K562 (cell line): ENCODE measurements around the gene PRRC2B.

Source experiments
- FOXJ3 ChIP-seq: sonication (generic); formaldehyde crosslinking; IDR thresholded peaks from 2 replicates; pipeline ENCODE4 v1.4.0; 2020; ENCODE audit warnings: mild to moderate bottlenecking, missing genetic modification reagents
- HCFC1 ChIP-seq: IDR thresholded peaks from 2 replicates; pipeline ENCODE4 v1.6.1; 2012; ENCODE audit warnings: low read depth, low read length, improper control_type of control experiment
- KDM1A ChIP-seq, 2 experiments: fragments of 450-650 bp; IDR thresholded peaks; 2 replicates each; pipeline ENCODE4 v1.6.1; 2016; ENCODE audit warnings: mild to moderate bottlenecking in 2 of 2
- NFIC ChIP-seq: fragments of 450-650 bp; IDR thresholded peaks from 2 replicates; pipeline ENCODE4 v1.6.1; 2017; ENCODE audit warnings: mild to moderate bottlenecking, inconsistent platforms
- NRF1 ChIP-seq, 2 experiments: fragments of 450-650 bp; IDR thresholded peaks in 1 of 2; conservative IDR thresholded peaks in 1 of 2; 2 replicates each; pipeline ENCODE4 v1.6.1; 2014; ENCODE audit warnings: mild to moderate bottlenecking in 2 of 2
- POLR2A ChIP-seq: fragments of 450-650 bp; conservative IDR thresholded peaks from 2 replicates; pipeline ENCODE4 v1.6.1; 2016
- PTRF ChIP-seq: fragments of 450-650 bp; IDR thresholded peaks from 2 replicates; pipeline ENCODE4 v1.6.1; 2016; ENCODE audit warnings: mild to moderate bottlenecking, missing genetic modification characterization, missing compliant biosample characterization
- RBBP5 ChIP-seq: fragments of 200-600 bp; sonication (generic); IDR thresholded peaks from 2 replicates; pipeline ENCODE4 v1.6.1; 2012; ENCODE audit warnings: borderline replicate concordance, mild to moderate bottlenecking, low read length, control low read depth, inconsistent platforms; ENCODE audit not compliant: insufficient read depth, poor library complexity, severe bottlenecking
- ZFP30 ChIP-seq: fragments of 250-450 bp; sonication (Bioruptor Pico); IDR thresholded peaks from 2 replicates; pipeline ENCODE4 v1.8.0; 2022; ENCODE audit warnings: moderate library complexity, mild to moderate bottlenecking, inconsistent platforms, borderline replicate concordance
- ZNF274 ChIP-seq: IDR thresholded peaks from 2 replicates; pipeline ENCODE4 v1.6.1; 2011; ENCODE audit warnings: low read depth, mild to moderate bottlenecking, low read length, moderate library complexity, borderline replicate concordance
- TF ChIP-seq, protein P1 (sequence below): sonication (generic); formaldehyde crosslinking; IDR thresholded peaks from 2 replicates; pipeline ENCODE4 v1.8.1; 2023; ENCODE audit warnings: mild to moderate bottlenecking, missing genetic modification reagents, moderate library complexity
- TF ChIP-seq, protein P2 (sequence below), 3 experiments: IDR thresholded peaks in 2 of 3; conservative IDR thresholded peaks in 1 of 3; 2 replicates each; pipeline ENCODE4 v1.5.1; 2011 to 2012; ENCODE audit warnings: low read length in 3 of 3, mild to moderate bottlenecking in 3 of 3, control low read depth in 2 of 3, improper control_type of control experiment in 1 of 3, inconsistent platforms in 1 of 3, low read depth in 1 of 3, mixed read lengths in 1 of 3, moderate library complexity in 1 of 3; ENCODE audit not compliant: insufficient read depth in 2 of 3
- TF ChIP-seq, protein P3 (sequence below), 2 experiments: fragments of 450-650 bp in 1 of 2; sonication (generic) in 1 of 2; formaldehyde crosslinking in 1 of 2; IDR thresholded peaks in 1 of 2; conservative IDR thresholded peaks in 1 of 2; 2 replicates each; pipeline versions ENCODE4 v1.6.1 to v1.8.1; 2016 to 2023; ENCODE audit warnings: mild to moderate bottlenecking in 2 of 2, moderate library complexity in 2 of 2, inconsistent platforms in 1 of 2, missing genetic modification reagents in 1 of 2

DNA sequence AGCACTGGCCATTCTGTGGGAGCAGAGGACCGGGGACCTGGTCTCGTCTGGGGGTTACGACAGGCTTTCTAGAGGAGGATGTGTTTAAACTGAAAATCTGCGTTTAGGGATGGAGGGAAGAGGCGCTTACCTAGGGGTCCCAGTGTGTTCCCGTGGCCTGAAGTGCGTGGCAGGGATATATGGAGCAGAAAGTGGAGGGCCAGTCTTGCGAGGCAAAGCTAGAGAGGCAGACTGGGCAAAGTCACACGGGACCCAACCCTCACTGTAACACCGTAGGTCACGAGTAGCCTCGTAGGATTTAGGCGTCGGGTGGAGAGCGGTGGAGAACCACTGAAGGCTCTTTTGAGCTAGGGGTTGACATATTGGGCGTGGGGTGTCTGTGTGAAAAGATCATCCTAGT, 76.1 kb downstream of the PRRC2B start:
- TF ChIP-seq NFIC (no peak), KDM1A (IDR thresholded peaks at IDR 0.05) (no peak), NRF1 (conservative IDR thresholded peaks at IDR 0.05 in 1 of 2, IDR thresholded peaks at IDR 0.05 in 1 of 2) (no peak), POLR2A (no peak), PTRF (tag) (no peak), ZNF274 (no peak), ZFP30 (CRISPR knock-in tag) (no peak), HCFC1 (no peak), RBBP5 (no peak), FOXJ3 (CRISPR knock-in tag) (no peak)
- TF ChIP-seq, protein P1, sequence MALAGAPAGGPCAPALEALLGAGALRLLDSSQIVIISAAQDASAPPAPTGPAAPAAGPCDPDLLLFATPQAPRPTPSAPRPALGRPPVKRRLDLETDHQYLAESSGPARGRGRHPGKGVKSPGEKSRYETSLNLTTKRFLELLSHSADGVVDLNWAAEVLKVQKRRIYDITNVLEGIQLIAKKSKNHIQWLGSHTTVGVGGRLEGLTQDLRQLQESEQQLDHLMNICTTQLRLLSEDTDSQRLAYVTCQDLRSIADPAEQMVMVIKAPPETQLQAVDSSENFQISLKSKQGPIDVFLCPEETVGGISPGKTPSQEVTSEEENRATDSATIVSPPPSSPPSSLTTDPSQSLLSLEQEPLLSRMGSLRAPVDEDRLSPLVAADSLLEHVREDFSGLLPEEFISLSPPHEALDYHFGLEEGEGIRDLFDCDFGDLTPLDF = no peak
- TF ChIP-seq, protein P2, sequence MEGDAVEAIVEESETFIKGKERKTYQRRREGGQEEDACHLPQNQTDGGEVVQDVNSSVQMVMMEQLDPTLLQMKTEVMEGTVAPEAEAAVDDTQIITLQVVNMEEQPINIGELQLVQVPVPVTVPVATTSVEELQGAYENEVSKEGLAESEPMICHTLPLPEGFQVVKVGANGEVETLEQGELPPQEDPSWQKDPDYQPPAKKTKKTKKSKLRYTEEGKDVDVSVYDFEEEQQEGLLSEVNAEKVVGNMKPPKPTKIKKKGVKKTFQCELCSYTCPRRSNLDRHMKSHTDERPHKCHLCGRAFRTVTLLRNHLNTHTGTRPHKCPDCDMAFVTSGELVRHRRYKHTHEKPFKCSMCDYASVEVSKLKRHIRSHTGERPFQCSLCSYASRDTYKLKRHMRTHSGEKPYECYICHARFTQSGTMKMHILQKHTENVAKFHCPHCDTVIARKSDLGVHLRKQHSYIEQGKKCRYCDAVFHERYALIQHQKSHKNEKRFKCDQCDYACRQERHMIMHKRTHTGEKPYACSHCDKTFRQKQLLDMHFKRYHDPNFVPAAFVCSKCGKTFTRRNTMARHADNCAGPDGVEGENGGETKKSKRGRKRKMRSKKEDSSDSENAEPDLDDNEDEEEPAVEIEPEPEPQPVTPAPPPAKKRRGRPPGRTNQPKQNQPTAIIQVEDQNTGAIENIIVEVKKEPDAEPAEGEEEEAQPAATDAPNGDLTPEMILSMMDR (IDR thresholded peaks at IDR 0.05 in 2 of 3, conservative IDR thresholded peaks at IDR 0.05 in 1 of 3; ENCODE audit: insufficient read depth in 2 of 3, low read depth in 1 of 3, low read length in 3 of 3) = no peak
- TF ChIP-seq, protein P3, sequence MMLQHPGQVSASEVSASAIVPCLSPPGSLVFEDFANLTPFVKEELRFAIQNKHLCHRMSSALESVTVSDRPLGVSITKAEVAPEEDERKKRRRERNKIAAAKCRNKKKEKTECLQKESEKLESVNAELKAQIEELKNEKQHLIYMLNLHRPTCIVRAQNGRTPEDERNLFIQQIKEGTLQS (IDR thresholded peaks at IDR 0.05) = no peak
- TF ChIP-seq, protein P3 (CRISPR knock-in tag; conservative IDR thresholded peaks at IDR 0.05) = no peak
